Activated naive CD8-positive, alpha-beta T cell treated with anti-CD3 and anti-CD28 coated beads, Interleukin-2, amount 10 ng/mL, durations not matched to agents 7 days and 5 days (primary cell): ENCODE data around the gene UQCC2. TPM values are rescaled to one million over a fixed set of nuclear protein-coding genes. Genes with fewer than 3 reads are reported as not detected.

Experiments used
- ATAC-seq: fragments of 150-1000 bp; cut with Tn5 transposase; one replicate; pipeline ENCODE4 v1.10.0; 2021; ENCODE audit warnings: low read depth, moderate library complexity
- POLR2A ChIA-PET: fragments of 350-600 bp; sonication (Branson Sonifier 250); formaldehyde crosslinking; loops from one replicate; lab custom pipeline; 2021; ENCODE audit warnings: antibody characterized with exemption; lab: Charles Lee
- DNase-seq: peaks from one replicate; pipeline ENCODE4 v3.0.0; 2021
- H3K27ac Mint-ChIP-seq: one replicate; pipeline ENCODE4 v1.8.0; 2022; ENCODE audit warnings: mild to moderate bottlenecking, mixed read lengths
- H3K27me3 Mint-ChIP-seq: one replicate; pipeline ENCODE4 v1.8.0; 2022; ENCODE audit warnings: mild to moderate bottlenecking, moderate library complexity, mixed read lengths
- H3K36me3 Mint-ChIP-seq: one replicate; pipeline ENCODE4 v1.8.0; 2021; ENCODE audit warnings: mild to moderate bottlenecking, mixed read lengths
- H3K4me1 Mint-ChIP-seq: one replicate; pipeline ENCODE4 v1.8.0; 2021; ENCODE audit warnings: mixed read lengths
- H3K4me3 Mint-ChIP-seq: one replicate; pipeline ENCODE4 v1.8.0; 2022; ENCODE audit warnings: mild to moderate bottlenecking, moderate library complexity, mixed read lengths
- H3K9me3 Mint-ChIP-seq: one replicate; pipeline ENCODE4 v1.8.0; 2021; ENCODE audit warnings: mixed read lengths
- total RNA-seq, 2 experiments: library from RNA; stranded (reverse); gene quantifications; one replicate each; pipeline ENCODE4 v1.2.3, GENCODE V29; 2021

Gene UQCC2
- total RNA-seq, 2 experiments from 2014 or later = 60.9 to 64.0 TPM

- no peak overlapping the region for H3K4me3 Mint-ChIP-seq
- H3K9me3 Mint-ChIP-seq = no peaks in the 10 kb centered on the region
- ATAC-seq = no peak
- POLR2A ChIA-PET = no interaction called here
- H3K27ac Mint-ChIP-seq = no peak overlapping the region
- peaks cover 2% of the 10 kb centered on the region for H3K4me1 Mint-ChIP-seq
- peaks cover 18% of the 10 kb centered on the region for H3K27me3 Mint-ChIP-seq
- no peaks in the 10 kb centered on the region for H3K36me3 Mint-ChIP-seq
- DNase-seq = no peak
Observed at GRCh38 chr6:33716379-33716778, 4.9 kb upstream of the UQCC2 start.

GRCh38 chr6:33714385-33715040 lies 3.0 kb upstream of the UQCC2 start:
- H3K27ac Mint-ChIP-seq = no peak overlapping the region
- peaks cover 12% of the 10 kb centered on the region for H3K27me3 Mint-ChIP-seq
- H3K36me3 Mint-ChIP-seq = peaks cover 10% of the 10 kb centered on the region
- POLR2A ChIA-PET = no interaction called here
- H3K9me3 Mint-ChIP-seq = no peaks in the 10 kb centered on the region
- peaks cover 16% of the 10 kb centered on the region for H3K4me1 Mint-ChIP-seq
- ATAC-seq (no peak), DNase-seq (no peak)
- H3K4me3 Mint-ChIP-seq = no peak overlapping the region

- H3K4me3 Mint-ChIP-seq = no peak overlapping the region
- H3K27ac Mint-ChIP-seq = no peak overlapping the region
- no peak for ATAC-seq
- peaks cover 12% of the 10 kb centered on the region for H3K36me3 Mint-ChIP-seq
- H3K9me3 Mint-ChIP-seq = no peaks in the 10 kb centered on the region
- H3K4me1 Mint-ChIP-seq = peaks cover 20% of the 10 kb centered on the region
- POLR2A ChIA-PET = interaction anchor here (0.6 kb wide), 1 partner anchor 169 kb away, joined by 3 read pairs; no protein-coding TSS in a partner anchor
- no peak for DNase-seq
- H3K27me3 Mint-ChIP-seq = peaks cover 8% of the 10 kb centered on the region
Observed at GRCh38 chr6:33713786-33714185, 2.3 kb upstream of the UQCC2 start.

GRCh38 chr6:33712914-33713313 lies 1.4 kb upstream of the UQCC2 start:
- no peak overlapping the region for H3K27ac Mint-ChIP-seq
- ATAC-seq (no peak), DNase-seq (no peak)
- peaks cover 8% of the 10 kb centered on the region for H3K27me3 Mint-ChIP-seq
- POLR2A ChIA-PET = interaction anchor here (0.6 to 0.7 kb wide), 2 partner anchors 123 to 168 kb away, joined by 3 read pairs; no protein-coding TSS in a partner anchor
- H3K4me1 Mint-ChIP-seq = peaks cover 25% of the 10 kb centered on the region
- peaks cover 14% of the 10 kb centered on the region for H3K36me3 Mint-ChIP-seq
- no peaks in the 10 kb centered on the region for H3K9me3 Mint-ChIP-seq
- H3K4me3 Mint-ChIP-seq = no peak overlapping the region

GRCh38 chr6:33710296-33711121 lies 991 bp downstream of the UQCC2 start:
- peaks cover 8% of the 10 kb centered on the region for H3K27me3 Mint-ChIP-seq
- H3K4me3 Mint-ChIP-seq = peak overlapping the region; percentile 96
- POLR2A ChIA-PET = interaction anchor here (0.9 to 1.9 kb wide), 10 partner anchors 10 to 526 kb away, joined by 3 to 11 read pairs (median 5); partner anchors contain the start of genes HMGA1 and ITPR3
- H3K4me1 Mint-ChIP-seq = peaks cover 31% of the 10 kb centered on the region
- no peaks in the 10 kb centered on the region for H3K9me3 Mint-ChIP-seq
- no peak for DNase-seq
- peak overlapping the region; percentile 96 for H3K27ac Mint-ChIP-seq
- ATAC-seq = no peak
- H3K36me3 Mint-ChIP-seq = peaks cover 20% of the 10 kb centered on the region

- Mint-ChIP-seq H3K27me3 (peaks cover 8% of the 10 kb centered on the region), H3K4me1 (peaks cover 31% of the 10 kb centered on the region), H3K36me3 (peaks cover 20% of the 10 kb centered on the region), H3K4me3 (peak overlapping the region; percentile 96), H3K27ac (no peak overlapping the region), H3K9me3 (no peaks in the 10 kb centered on the region)
- POLR2A ChIA-PET = interaction anchor here (0.6 to 1.9 kb wide), 4 partner anchors 15 to 176 kb away, joined by 3 to 6 read pairs (median 5); no protein-coding TSS in a partner anchor
- no peak for ATAC-seq
- no peak for DNase-seq
Observed at GRCh38 chr6:33709605-33710295, 1.8 kb downstream of the UQCC2 start.

GRCh38 chr6:33708516-33709204 lies 2.8 kb downstream of the UQCC2 start:
- H3K36me3 Mint-ChIP-seq = peaks cover 20% of the 10 kb centered on the region
- H3K4me1 Mint-ChIP-seq = peaks cover 31% of the 10 kb centered on the region
- no peaks in the 10 kb centered on the region for H3K9me3 Mint-ChIP-seq
- H3K27ac Mint-ChIP-seq = no peak overlapping the region
- no peak overlapping the region for H3K4me3 Mint-ChIP-seq
- ATAC-seq (no peak), DNase-seq (no peak)
- H3K27me3 Mint-ChIP-seq = peaks cover 4% of the 10 kb centered on the region
- POLR2A ChIA-PET = interaction anchor here (1.2 to 1.4 kb wide), 2 partner anchors 11 to 14 kb away, joined by 4 read pairs; no protein-coding TSS in a partner anchor

GRCh38 chr6:33707771-33708170 lies 3.7 kb downstream of the UQCC2 start:
- DNase-seq (no peak), ATAC-seq (no peak)
- Mint-ChIP-seq H3K27me3 (no peaks in the 10 kb centered on the region), H3K4me3 (no peak overlapping the region), H3K36me3 (peaks cover 20% of the 10 kb centered on the region), H3K9me3 (no peaks in the 10 kb centered on the region), H3K4me1 (peaks cover 33% of the 10 kb centered on the region), H3K27ac (peak overlapping the region; percentile 7)
- POLR2A ChIA-PET = interaction anchor here (1.4 kb wide), 1 partner anchor 10 kb away, joined by 4 read pairs; no protein-coding TSS in a partner anchor

- Mint-ChIP-seq H3K4me3 (no peak overlapping the region), H3K27ac (no peak overlapping the region)
- DNase-seq = no peak
Observed at GRCh38 chr6:33705955-33706725, 5.4 kb downstream of the UQCC2 start.

GRCh38 chr6:33705268-33705885 lies 6.1 kb downstream of the UQCC2 start:
- POLR2A ChIA-PET = interaction anchor here (0.9 to 1.1 kb wide), 2 partner anchors 10 to 135 kb away, joined by 3 read pairs; no protein-coding TSS in a partner anchor

More at GRCh38 chr6:33705955-33706725, 5.4 kb downstream of the UQCC2 start:
- no peak for ATAC-seq
- Mint-ChIP-seq H3K27me3 (no peaks in the 10 kb centered on the region), H3K36me3 (peaks cover 20% of the 10 kb centered on the region), H3K4me1 (peaks cover 36% of the 10 kb centered on the region), H3K9me3 (no peaks in the 10 kb centered on the region)
- POLR2A ChIA-PET = interaction anchor here (0.9 to 1.3 kb wide), 3 partner anchors 9 to 135 kb away, joined by 3 to 4 read pairs (median 3); no protein-coding TSS in a partner anchor

GRCh38 chr6:33704215-33705066 lies 7.1 kb downstream of the UQCC2 start:
- peaks cover 28% of the 10 kb centered on the region for H3K4me1 Mint-ChIP-seq

More at GRCh38 chr6:33705268-33705885, 6.1 kb downstream of the UQCC2 start:
- peaks cover 17% of the 10 kb centered on the region for H3K36me3 Mint-ChIP-seq
- H3K4me1 Mint-ChIP-seq = peaks cover 30% of the 10 kb centered on the region
- no peak for ATAC-seq
- H3K4me3 Mint-ChIP-seq = no peak overlapping the region
- H3K9me3 Mint-ChIP-seq = no peaks in the 10 kb centered on the region
- no peak for DNase-seq
- H3K27ac Mint-ChIP-seq = no peak overlapping the region
- no peaks in the 10 kb centered on the region for H3K27me3 Mint-ChIP-seq

More at GRCh38 chr6:33704215-33705066, 7.1 kb downstream of the UQCC2 start:
- H3K36me3 Mint-ChIP-seq = peaks cover 10% of the 10 kb centered on the region
- DNase-seq (no peak), ATAC-seq (no peak)
- POLR2A ChIA-PET = no interaction called here
- no peaks in the 10 kb centered on the region for H3K27me3 Mint-ChIP-seq
- H3K4me3 Mint-ChIP-seq = no peak overlapping the region
- H3K27ac Mint-ChIP-seq = no peak overlapping the region
- H3K9me3 Mint-ChIP-seq = no peaks in the 10 kb centered on the region
